CD4-positive, alpha-beta T cell treated with Interleukin-15 for 1 hour (primary cell): ENCODE results near the gene CTDNEP1.
A peak's percentile ranks its signal among the peaks of the same experiment; 100 is the strongest.

Experiments used
- DNase-seq: peaks from one replicate; pipeline ENCODE4 v3.0.0-alpha.2; 2020

The CTDNEP1 gene

DNA sequence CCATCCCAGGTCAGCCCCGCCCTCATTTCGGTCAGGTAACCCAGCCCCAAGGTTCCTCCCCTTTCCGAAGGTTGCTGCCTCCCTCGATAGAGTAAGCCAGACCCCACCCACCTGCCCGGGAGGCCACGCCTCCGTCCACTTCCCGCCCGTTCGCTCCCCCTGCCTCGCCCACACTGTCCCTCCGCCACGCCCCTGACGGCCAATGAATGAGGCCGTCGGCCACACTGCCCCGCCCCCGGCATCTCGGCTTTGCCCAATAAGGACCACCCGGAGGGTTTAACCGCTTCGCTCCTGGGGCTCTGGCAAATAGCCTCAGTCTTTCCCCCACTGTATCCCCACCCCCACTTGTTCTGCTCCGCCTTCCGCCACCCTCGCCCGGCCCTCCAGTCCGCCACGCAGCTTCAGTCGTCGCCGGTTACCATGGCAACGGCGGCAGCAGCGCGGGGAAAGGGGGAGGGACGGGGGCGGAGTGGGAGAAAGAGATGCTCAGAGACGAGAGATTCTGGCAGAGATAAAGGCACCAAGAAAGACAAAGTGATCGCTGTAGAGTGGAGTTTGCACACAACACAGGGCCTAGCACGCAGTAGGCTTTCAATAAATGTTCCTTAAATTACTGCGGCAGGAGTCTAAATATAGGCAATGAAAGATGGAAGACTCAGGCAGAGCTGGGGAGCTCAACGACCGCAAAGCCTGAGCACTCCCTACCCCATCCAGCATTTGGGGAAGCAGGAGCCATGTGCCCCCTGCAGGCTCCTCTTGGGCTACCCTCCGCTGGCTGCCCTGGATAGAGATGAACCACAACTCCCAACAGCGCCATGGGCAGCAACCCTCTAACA lies 37.0 kb downstream of the CTDNEP1 start:
- peak; percentile 99 for DNase-seq

DNA sequence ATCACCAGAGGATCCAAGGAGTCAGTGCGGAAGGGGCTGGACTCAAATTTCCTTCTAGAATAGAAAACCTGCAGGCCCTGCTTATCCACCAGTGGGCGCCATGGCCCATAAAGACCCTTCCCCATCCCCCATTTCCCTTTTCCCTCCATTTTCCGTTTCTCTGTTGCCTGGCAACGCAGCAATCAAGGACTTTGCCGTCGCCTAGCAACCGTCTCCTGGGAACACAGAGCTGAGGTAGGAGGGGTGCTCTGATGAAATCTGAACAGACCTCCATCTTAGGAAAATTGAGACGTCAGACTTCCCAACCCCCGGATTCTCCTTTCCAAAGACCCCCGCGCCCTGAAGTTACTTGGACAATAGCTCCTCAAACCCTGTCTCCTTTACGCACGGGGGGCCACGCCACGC lies 37.6 kb downstream of the CTDNEP1 start:
- peak; percentile 91 for DNase-seq

DNA sequence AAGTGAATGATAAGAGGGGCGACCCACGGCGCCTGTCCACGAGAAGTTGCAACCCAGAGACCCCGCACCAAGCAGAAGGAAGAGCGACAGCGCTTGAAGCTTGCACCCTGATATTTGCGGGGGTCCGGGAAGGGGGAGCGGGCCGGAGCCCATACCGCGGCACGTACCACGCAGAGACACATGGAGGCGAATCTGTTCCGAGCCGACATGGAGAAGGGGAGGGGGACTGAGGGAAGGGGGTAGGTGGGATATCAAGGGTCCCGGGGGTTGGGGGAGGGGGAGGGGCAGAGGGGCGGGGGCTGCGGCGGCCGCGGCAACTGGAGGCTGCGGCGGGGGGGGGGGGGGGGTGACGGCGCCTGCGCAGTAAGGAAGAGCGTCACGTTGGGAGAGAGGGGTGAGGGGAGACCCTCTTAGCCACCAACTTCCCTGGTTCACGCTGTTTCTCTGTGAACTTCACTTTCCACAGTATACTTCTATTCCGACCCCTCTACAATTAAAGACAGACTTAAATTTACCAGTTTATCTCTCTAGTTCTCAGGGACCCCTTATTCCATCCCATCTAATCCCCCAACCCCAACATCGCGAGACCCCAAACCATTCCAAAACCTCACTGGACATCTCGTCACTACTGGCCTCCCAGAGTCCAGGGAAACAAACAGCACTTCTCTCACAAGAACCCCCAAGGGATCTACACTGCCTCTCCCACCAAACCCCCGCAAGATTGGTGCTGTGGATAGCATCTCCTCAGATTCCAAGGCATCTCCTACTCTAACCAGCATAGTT lies 39.9 kb downstream of the CTDNEP1 start:
- DNase-seq: no peak

DNA sequence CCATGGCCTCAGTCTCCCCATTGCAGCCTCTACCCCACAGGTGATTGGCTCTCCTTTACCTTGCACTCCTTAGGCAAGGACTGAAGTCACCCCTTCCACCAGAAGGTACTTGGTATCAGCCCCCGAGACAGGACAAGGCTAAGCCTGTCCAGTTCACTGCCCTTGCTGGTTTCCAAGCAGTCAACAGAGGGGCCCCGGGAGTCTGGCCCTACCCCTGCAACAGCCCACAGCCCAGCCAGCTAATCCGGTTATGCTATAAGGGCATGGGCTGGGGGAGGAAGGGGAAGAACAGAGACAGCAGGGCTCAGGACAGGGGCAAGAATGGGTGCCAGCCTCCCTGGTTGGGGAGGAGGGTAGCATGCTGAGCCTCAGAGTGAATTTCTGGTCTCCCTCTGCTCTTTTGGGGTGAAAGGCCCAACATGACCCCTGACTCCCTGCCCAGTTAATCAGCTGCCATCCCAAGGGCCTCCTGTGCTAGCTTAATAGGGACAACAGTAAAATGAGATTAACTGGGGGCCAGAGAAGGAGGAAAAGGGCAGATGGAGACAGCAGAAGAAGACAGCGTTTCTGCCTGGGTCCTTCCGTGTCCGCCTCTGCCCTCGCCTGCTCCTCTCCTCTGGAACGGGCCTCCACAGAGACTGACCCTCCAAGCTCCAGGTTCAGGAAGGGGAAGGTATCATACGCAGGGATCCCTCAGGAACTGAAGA lies 42.6 kb downstream of the CTDNEP1 start:
- no peak for DNase-seq

- no peak for DNase-seq
Measured at GRCh38 chr17:7208027-7208571, 43.4 kb downstream of the CTDNEP1 start.

DNA sequence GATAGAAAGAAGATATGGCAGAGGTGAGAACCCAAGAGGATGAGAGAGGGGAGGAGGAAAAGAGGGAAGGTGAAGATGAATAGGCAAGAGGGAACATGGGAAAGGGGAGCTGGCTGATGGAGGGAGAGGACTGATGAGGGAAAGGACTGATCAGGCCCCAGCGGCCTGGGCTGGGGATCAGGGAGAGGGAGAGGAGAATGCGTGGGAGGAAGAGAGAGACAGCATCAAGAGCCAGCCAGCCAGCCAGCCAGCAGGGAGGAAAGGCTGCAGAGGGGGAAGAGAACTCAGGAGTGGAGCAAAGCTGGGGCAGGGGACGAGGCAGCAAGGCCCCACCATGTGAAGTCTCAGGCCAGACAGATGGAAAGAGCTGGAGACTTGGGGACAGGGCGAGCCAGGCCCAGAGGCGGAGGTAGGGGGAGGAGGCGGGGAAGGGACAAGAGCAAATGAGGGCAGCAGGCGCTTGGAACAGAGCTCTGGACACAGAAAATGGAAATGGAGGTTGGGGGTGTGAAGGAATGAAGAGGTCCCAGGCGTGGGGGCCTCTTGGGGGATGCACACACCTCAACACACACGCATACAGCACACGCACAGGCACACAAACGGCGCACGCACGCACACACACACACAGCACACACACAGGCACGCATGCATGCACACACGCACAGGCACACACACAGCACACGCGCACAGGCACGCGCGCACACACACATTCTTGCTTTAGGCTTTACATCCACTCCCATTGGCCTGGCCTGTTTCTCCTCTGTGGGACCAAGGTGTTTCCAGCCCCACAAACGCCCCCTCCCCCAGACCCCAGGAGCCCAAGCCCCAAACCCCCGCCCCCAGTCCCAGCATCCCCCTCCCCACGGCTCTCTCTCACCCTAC lies 44.2 kb downstream of the CTDNEP1 start:
- DNase-seq: no peak

DNA sequence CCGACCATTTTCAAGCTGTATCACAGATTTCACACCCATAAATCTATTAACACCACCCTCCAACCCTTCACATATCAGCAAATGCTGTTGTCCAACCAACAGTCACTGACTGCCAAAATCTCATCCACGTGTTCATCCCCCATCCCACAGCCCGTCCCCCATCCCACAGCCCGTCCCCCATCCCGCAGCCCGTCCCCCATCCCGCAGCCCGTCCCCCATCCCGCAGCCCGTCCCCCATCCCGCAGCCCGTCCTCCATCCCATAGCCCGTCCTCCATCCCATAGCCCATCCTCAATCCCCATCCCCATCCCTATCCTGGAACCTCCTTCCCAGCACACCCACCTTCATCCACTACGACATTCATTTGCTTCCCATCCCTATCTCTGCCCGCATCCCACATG lies 46.0 kb downstream of the CTDNEP1 start:
- DNase-seq: no peak

- peak; percentile 100 for DNase-seq
Measured at GRCh38 chr17:7204828-7205461, 46.6 kb downstream of the CTDNEP1 start.

DNA sequence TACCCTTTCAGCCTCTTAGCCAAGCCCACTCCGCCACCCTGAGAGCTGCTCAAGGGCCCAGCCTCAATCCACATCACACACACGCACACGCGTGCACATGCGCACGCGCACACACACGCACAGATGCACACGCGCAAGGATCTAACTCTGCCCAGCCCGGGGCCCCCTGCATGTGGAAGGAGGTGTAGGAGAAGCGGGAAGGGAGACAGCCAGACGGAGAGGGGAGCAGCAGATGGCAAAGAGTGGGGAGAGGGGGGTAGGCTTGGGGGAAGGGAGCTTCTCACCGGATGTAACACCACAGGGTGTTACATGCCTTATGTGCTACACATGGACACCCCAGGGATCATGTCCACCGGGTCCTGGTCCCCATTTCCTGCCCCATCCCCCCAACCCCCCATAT lies 47.2 kb downstream of the CTDNEP1 start:
- DNase-seq: no peak

DNA sequence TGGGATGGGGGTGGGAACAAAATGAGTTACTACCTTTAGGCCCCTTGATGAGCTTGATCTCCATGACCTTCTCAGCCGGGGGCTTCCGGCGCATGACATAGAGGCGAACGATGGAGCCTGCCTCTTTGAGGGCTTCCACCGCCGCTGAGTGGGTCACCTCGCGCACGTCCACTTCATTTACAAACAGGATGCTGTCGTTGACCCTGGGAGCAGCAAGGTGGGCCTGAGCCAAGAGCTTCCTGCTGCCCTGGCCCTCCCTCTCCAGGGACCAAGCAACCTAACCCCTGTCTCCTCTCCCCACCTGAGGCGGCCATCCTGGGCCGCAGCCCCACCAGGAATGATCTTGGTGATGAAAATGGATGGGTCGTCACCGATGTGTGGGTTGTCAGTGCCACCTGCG lies 48.1 kb downstream of the CTDNEP1 start:
- no peak for DNase-seq

DNA sequence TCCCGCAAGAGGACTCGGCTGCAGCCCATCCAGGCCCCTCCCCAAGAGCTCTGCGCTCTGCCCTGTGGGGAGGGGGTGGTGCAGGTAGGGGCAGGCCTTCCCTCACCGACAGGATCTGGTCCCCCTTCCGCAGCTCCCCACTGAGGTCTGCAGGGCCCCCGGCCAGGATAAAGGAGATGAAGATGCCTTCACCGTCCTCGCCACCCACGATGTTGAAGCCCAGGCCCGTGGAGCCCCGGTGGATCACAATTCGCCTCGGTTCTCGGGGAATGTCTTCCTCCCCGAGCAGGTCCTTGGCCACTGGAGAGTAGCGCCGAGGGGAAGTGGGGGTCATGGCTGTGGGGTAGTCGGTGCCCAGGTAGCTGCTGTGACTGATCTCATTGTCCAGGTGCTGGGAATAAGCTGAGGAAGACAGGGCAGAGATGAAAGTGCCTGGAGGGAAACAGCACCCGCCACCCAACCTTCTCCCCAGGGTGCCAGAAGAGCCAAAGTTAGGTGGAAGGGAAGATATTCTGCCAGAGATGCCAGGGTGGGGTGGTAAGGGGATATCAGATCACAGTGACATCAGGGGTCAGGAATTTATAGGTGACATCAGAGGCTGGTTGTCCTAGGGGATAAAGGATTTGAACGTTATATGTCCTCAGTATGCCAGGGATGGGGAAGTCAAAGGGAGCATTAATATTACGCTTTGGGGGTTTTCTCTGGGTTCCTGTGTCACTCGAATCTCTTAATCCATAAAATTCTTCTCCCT lies 54.7 kb downstream of the CTDNEP1 start:
- DNase-seq: no peak

DNA sequence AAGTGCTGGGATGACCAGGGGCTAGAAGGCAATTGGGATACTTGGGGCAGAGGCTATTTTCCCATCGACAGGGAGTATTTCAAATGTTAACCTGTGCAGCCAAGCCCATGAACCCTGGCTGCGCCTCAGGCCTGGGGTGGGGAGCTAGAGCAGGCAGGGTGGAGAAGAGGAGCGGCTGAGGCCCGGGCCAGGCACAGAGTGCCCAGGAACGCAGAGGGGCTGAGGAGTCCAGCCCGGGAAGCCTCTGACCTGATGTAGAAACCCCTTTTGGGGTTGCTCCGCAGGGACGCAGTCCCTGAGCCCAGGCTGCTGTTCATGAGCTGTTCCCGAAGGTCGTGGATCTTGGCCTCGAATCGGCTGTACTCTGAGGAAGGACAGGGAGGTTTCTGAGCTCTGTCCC lies 55.6 kb downstream of the CTDNEP1 start:
- no peak for DNase-seq
